LNCaP clone FGC (cell line): ENCODE results near the gene MS4A15.
"Not testable (repeated sequence)": the region's sequence is repeated elsewhere in the genome, so short reads cannot be mapped to it uniquely, and the experiment has no call there.

Experiments used
- DNase-seq: peaks from one replicate; pipeline ENCODE4 v3.0.0-alpha.2; 2011; ENCODE audit warnings: low read depth
- H3K4me3 ChIP-seq: 2 replicates; pipeline ENCODE4 v1.5.1; 2011; ENCODE audit warnings: mild to moderate bottlenecking, low read depth, low read length, control low read depth
- CTCF ChIP-seq: IDR thresholded peaks from 2 replicates; pipeline ENCODE4 v1.5.1; 2012; ENCODE audit warnings: mild to moderate bottlenecking; ENCODE audit not compliant: control insufficient read depth, insufficient read depth; ENCODE audit errors: extremely low read depth

The MS4A15 gene

GRCh38 chr11:60756307-60757032 lies at the start of gene MS4A15:
TSS of gene MS4A15 (plus strand) at chr11:60756867. CDS start at chr11:60763734, 6,867 bp downstream.
- no peak for DNase-seq
- peak; percentile 41 for TF ChIP-seq CTCF
- no peak within 1 kb of the TSS for H3K4me3 ChIP-seq

- H3K4me3 ChIP-seq = no peak overlapping the region
- TF ChIP-seq CTCF = no peak
- no peak for DNase-seq
Measured at GRCh38 chr11:60706931-60707330, 49.7 kb upstream of the MS4A15 start.

- DNase-seq = no peak
- H3K4me3 ChIP-seq = no peak overlapping the region
- TF ChIP-seq CTCF = 0 out of 2 replicates have a peak, but pooled peaks have one; percentile 19
Measured at GRCh38 chr11:60710482-60710881, 46.2 kb upstream of the MS4A15 start.

- TF ChIP-seq CTCF = no peak
- no peak for DNase-seq
- no peak overlapping the region for H3K4me3 ChIP-seq
Measured at GRCh38 chr11:60711276-60711675, 45.4 kb upstream of the MS4A15 start.

GRCh38 chr11:60713423-60713822 lies 43.2 kb upstream of the MS4A15 start:
- not testable (repeated sequence) for H3K4me3 ChIP-seq, DNase-seq

GRCh38 chr11:60717956-60718355 lies 38.7 kb upstream of the MS4A15 start:
- no peak for TF ChIP-seq CTCF
- DNase-seq = no peak

GRCh38 chr11:60718524-60719316 lies 37.9 kb upstream of the MS4A15 start:
- H3K4me3 ChIP-seq = no peak overlapping the region
- no peak for DNase-seq
- no peak for TF ChIP-seq CTCF

More at GRCh38 chr11:60717956-60718355, 38.7 kb upstream of the MS4A15 start:
- no peak overlapping the region for H3K4me3 ChIP-seq
